Liver (tissue), 3 donors: Measurements from ENCODE around the gene KRT28.

Source experiments
- GABPA ChIP-seq, 2 donors: IDR thresholded peaks in 1 of 2; conservative IDR thresholded peaks in 1 of 2; 2 replicates each; pipeline ENCODE4 v1.6.1; 2016; ENCODE audit warnings: antibody characterized with exemption in 2 of 2, mild to moderate bottlenecking in 1 of 2, moderate library complexity in 1 of 2
- RAD21 ChIP-seq, 2 donors: IDR thresholded peaks; 2 replicates each; pipeline ENCODE4 v1.6.1; 2016; ENCODE audit warnings: antibody characterized with exemption in 2 of 2, mild to moderate bottlenecking in 2 of 2
- TAF1 ChIP-seq: conservative IDR thresholded peaks from 2 replicates; pipeline ENCODE4 v1.6.1; 2016; ENCODE audit warnings: antibody characterized with exemption, mild to moderate bottlenecking
- TF ChIP-seq, protein P1 (sequence below): fragments of 150-350 bp; IDR thresholded peaks from 2 replicates; pipeline ENCODE4 v1.5.1; 2017; ENCODE audit warnings: improper control_type of control experiment, low read depth, low read length; ENCODE audit not compliant: missing input control
- TF ChIP-seq, protein P2 (sequence below): IDR thresholded peaks from 2 replicates; pipeline ENCODE4 v1.6.1; 2016; ENCODE audit warnings: antibody characterized with exemption
- TF ChIP-seq, protein P3 (sequence below): IDR thresholded peaks from 2 replicates; pipeline ENCODE4 v1.6.1; 2016; ENCODE audit warnings: antibody characterized with exemption
- TF ChIP-seq, protein P4 (sequence below): IDR thresholded peaks from 2 replicates; pipeline ENCODE4 v1.6.1; 2016; ENCODE audit warnings: antibody characterized with exemption, mild to moderate bottlenecking
- TF ChIP-seq, protein P5 (sequence below): IDR thresholded peaks from 2 replicates; pipeline ENCODE4 v1.6.1; 2016; ENCODE audit warnings: antibody characterized with exemption
- donor health status: healthy.
- donor health status: healthy.

DNA sequence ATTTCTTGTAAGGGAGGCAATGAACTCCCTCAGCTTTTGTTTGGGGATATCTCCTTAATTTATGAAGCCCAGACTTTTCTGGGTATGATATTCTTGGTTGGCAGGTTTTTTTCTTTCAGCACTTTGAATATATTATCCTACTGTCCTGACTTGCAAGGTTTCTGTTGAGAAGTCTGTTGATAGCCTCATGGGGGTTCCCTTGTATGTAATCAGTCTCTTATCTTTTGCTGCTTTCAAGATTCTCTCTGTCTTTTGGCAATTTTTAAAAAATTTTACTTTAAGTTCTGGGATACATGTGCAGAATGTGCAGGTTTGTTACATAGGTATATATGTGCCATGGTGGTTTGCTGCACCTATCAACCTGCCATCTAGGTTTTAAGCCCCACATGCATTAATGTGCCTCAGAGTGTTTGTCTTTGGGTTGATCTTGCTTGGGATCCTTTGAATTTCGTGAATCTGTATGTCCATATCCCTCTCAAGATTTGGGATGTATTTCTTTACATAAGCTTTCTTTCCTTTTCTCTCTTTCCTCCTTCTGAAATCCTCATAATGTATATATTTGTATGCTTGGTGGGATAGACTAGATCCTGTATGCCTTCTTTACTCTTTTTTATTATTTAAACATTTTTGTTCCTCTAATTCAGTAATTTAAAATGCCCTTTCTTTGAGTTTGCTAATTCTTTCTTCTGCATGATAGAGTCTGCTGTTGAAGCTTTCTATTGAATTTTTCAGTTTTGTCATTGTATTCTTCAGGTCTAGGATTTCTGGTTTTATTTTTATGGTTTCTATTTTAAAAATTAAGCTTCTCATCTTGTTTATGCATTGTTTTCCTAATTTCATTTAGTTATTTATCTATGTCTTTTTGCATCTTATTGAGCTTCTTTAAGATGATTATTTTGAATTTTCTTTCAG, 39.4 kb downstream of the KRT28 start:
- TF ChIP-seq, protein P1, sequence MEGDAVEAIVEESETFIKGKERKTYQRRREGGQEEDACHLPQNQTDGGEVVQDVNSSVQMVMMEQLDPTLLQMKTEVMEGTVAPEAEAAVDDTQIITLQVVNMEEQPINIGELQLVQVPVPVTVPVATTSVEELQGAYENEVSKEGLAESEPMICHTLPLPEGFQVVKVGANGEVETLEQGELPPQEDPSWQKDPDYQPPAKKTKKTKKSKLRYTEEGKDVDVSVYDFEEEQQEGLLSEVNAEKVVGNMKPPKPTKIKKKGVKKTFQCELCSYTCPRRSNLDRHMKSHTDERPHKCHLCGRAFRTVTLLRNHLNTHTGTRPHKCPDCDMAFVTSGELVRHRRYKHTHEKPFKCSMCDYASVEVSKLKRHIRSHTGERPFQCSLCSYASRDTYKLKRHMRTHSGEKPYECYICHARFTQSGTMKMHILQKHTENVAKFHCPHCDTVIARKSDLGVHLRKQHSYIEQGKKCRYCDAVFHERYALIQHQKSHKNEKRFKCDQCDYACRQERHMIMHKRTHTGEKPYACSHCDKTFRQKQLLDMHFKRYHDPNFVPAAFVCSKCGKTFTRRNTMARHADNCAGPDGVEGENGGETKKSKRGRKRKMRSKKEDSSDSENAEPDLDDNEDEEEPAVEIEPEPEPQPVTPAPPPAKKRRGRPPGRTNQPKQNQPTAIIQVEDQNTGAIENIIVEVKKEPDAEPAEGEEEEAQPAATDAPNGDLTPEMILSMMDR = no peak
- TF ChIP-seq, protein P2, sequence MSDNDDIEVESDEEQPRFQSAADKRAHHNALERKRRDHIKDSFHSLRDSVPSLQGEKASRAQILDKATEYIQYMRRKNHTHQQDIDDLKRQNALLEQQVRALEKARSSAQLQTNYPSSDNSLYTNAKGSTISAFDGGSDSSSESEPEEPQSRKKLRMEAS = no peak
- no peak for TF ChIP-seq RAD21 (IDR thresholded peaks at IDR 0.05)
- TF ChIP-seq, protein P3, sequence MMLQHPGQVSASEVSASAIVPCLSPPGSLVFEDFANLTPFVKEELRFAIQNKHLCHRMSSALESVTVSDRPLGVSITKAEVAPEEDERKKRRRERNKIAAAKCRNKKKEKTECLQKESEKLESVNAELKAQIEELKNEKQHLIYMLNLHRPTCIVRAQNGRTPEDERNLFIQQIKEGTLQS = no peak
- TF ChIP-seq GABPA (IDR thresholded peaks at IDR 0.05 in 1 of 2, conservative IDR thresholded peaks at IDR 0.05 in 1 of 2) = no peak
- TF ChIP-seq TAF1 = no peak
- TF ChIP-seq, protein P4, sequence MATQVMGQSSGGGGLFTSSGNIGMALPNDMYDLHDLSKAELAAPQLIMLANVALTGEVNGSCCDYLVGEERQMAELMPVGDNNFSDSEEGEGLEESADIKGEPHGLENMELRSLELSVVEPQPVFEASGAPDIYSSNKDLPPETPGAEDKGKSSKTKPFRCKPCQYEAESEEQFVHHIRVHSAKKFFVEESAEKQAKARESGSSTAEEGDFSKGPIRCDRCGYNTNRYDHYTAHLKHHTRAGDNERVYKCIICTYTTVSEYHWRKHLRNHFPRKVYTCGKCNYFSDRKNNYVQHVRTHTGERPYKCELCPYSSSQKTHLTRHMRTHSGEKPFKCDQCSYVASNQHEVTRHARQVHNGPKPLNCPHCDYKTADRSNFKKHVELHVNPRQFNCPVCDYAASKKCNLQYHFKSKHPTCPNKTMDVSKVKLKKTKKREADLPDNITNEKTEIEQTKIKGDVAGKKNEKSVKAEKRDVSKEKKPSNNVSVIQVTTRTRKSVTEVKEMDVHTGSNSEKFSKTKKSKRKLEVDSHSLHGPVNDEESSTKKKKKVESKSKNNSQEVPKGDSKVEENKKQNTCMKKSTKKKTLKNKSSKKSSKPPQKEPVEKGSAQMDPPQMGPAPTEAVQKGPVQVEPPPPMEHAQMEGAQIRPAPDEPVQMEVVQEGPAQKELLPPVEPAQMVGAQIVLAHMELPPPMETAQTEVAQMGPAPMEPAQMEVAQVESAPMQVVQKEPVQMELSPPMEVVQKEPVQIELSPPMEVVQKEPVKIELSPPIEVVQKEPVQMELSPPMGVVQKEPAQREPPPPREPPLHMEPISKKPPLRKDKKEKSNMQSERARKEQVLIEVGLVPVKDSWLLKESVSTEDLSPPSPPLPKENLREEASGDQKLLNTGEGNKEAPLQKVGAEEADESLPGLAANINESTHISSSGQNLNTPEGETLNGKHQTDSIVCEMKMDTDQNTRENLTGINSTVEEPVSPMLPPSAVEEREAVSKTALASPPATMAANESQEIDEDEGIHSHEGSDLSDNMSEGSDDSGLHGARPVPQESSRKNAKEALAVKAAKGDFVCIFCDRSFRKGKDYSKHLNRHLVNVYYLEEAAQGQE = no peak
- TF ChIP-seq, protein P5, sequence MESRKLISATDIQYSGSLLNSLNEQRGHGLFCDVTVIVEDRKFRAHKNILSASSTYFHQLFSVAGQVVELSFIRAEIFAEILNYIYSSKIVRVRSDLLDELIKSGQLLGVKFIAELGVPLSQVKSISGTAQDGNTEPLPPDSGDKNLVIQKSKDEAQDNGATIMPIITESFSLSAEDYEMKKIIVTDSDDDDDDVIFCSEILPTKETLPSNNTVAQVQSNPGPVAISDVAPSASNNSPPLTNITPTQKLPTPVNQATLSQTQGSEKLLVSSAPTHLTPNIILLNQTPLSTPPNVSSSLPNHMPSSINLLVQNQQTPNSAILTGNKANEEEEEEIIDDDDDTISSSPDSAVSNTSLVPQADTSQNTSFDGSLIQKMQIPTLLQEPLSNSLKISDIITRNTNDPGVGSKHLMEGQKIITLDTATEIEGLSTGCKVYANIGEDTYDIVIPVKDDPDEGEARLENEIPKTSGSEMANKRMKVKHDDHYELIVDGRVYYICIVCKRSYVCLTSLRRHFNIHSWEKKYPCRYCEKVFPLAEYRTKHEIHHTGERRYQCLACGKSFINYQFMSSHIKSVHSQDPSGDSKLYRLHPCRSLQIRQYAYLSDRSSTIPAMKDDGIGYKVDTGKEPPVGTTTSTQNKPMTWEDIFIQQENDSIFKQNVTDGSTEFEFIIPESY = no peak
